Stimulated activated CD8-positive, alpha-beta memory T cell treated with anti-CD3 and anti-CD28 coated beads, Interleukin-4, amount 100 ng/mL, for 4 hours (primary cell): ENCODE measurements around the gene MINDY3.
"Not testable (repeated sequence)": the region's sequence is repeated elsewhere in the genome, so short reads cannot be mapped to it uniquely, and the experiment has no call there.

Source experiments
- DNase-seq, 2 donors: peaks; one replicate each; pipeline ENCODE4 v3.0.0-alpha.2; 2020; ENCODE audit warnings: low read depth in 2 of 2, low spot score in 1 of 2

The MINDY3 gene

GRCh38 chr10:15781381-15781960 is 78.8 kb downstream of the MINDY3 start:
- DNase-seq, result no peak

- no peak for DNase-seq
Measured at GRCh38 chr10:15780353-15781135, 79.8 kb downstream of the MINDY3 start.

GRCh38 chr10:15775513-15775912 is 84.8 kb downstream of the MINDY3 start:
- DNase-seq, result no peak

GRCh38 chr10:15774534-15774933 is 85.8 kb downstream of the MINDY3 start:
- not testable (repeated sequence) for DNase-seq

- DNase-seq, result no peak
Measured at GRCh38 chr10:15764892-15765454, 95.3 kb downstream of the MINDY3 start.

GRCh38 chr10:15763006-15763405 is 97.3 kb downstream of the MINDY3 start:
- DNase-seq, result no peak

GRCh38 chr10:15762239-15762638 is 98.1 kb downstream of the MINDY3 start:
- not testable (repeated sequence) for DNase-seq

GRCh38 chr10:15761224-15761623 is 99.1 kb downstream of the MINDY3 start:
- DNase-seq, result not testable (repeated sequence)

GRCh38 chr10:15760681-15761080 is 99.6 kb downstream of the MINDY3 start:
- DNase-seq, result no peak

GRCh38 chr10:15759265-15759664 is 101.0 kb downstream of the MINDY3 start:
- DNase-seq, result no peak

GRCh38 chr10:15758618-15759017 is 101.7 kb downstream of the MINDY3 start:
- no peak for DNase-seq

GRCh38 chr10:15754937-15755336 is 105.4 kb downstream of the MINDY3 start:
- DNase-seq, result no peak

GRCh38 chr10:15751046-15751445 is 109.3 kb downstream of the MINDY3 start:
- no peak for DNase-seq

- DNase-seq, result no peak
Measured at GRCh38 chr10:15748126-15748525, 112.2 kb downstream of the MINDY3 start.

- DNase-seq, result no peak
Measured at GRCh38 chr10:15747632-15748031, 112.7 kb downstream of the MINDY3 start.

- no peak for DNase-seq
Measured at GRCh38 chr10:15745751-15746150, 114.6 kb downstream of the MINDY3 start.

GRCh38 chr10:15744217-15744865 is 116.0 kb downstream of the MINDY3 start:
- DNase-seq, result no peak

GRCh38 chr10:15743443-15743842 is 116.9 kb downstream of the MINDY3 start:
- DNase-seq, result no peak

GRCh38 chr10:15742836-15743235 is 117.5 kb downstream of the MINDY3 start:
- DNase-seq, result no peak

GRCh38 chr10:15742102-15742501 is 118.2 kb downstream of the MINDY3 start:
- DNase-seq, result no peak

GRCh38 chr10:15741581-15741980 is 118.7 kb downstream of the MINDY3 start:
- no peak for DNase-seq

GRCh38 chr10:15740261-15740660 is 120.0 kb downstream of the MINDY3 start:
- no peak for DNase-seq
